ENCODE measurements around the gene ZNF628. TPM values are rescaled to one million over a fixed set of nuclear protein-coding genes. Genes with fewer than 3 reads are reported as not detected.
"Not testable (repeated sequence)": the region's sequence is repeated elsewhere in the genome, so short reads cannot be mapped to it uniquely, and the experiment has no call there.

ZNF628 gene
- total RNA-seq, 1 experiment from 2014 or later = 1.1 TPM

GRCh38 chr19:55492362-55492944 is 16.0 kb downstream of the ZNF628 start:
- no peak for DNase-seq
- Histone ChIP-seq H3K9me2 (replicated peaks; ENCODE audit: insufficient read depth, low read length) (no peaks in the 10 kb centered on the region), H3K27ac (ENCODE audit: low read length) (no peak overlapping the region), H3K36me3 (ENCODE audit: insufficient read depth, low read length) (no peaks in the 10 kb centered on the region), H4K20me1 (ENCODE audit: insufficient read depth, low read depth, low read length) (peaks cover 4% of the 10 kb centered on the region; the same call in 1 of the 2 replicates), H3K4me3 (ENCODE audit: low read length) (no peak overlapping the region), H3K9ac (ENCODE audit: low read length) (no peak overlapping the region), H3K9me3 (ENCODE audit: low read length) (no peaks in the 10 kb centered on the region), H2AFZ (ENCODE audit: low read length) (no peak overlapping the region), H3K4me1 (ENCODE audit: low read length) (peaks cover 7% of the 10 kb centered on the region), H3K79me2 (ENCODE audit: low read length) (no peaks in the 10 kb centered on the region), H3K27me3 (ENCODE audit: low read length) (no peaks in the 10 kb centered on the region), H3K4me2 (ENCODE audit: low read depth, low read length, poor library complexity, severe bottlenecking) (no peak overlapping the region)

- H3K27me3 ChIP-seq (ENCODE audit: low read length) = no peaks in the 10 kb centered on the region
- H3K4me2 ChIP-seq (ENCODE audit: low read depth, low read length, poor library complexity, severe bottlenecking) = no peak overlapping the region
- no peaks in the 10 kb centered on the region for H3K9me2 ChIP-seq (replicated peaks; ENCODE audit: insufficient read depth, low read length)
- no peak for DNase-seq
- H3K9me3 ChIP-seq (ENCODE audit: low read length) = no peaks in the 10 kb centered on the region
- H3K79me2 ChIP-seq (ENCODE audit: low read length) = no peaks in the 10 kb centered on the region
- H3K27ac ChIP-seq (ENCODE audit: low read length) = no peak overlapping the region
- no peaks in the 10 kb centered on the region for H3K36me3 ChIP-seq (ENCODE audit: insufficient read depth, low read length)
- no peaks in the 10 kb centered on the region; the same call in 1 of the 2 replicates for H4K20me1 ChIP-seq (ENCODE audit: insufficient read depth, low read depth, low read length)
- H3K4me1 ChIP-seq (ENCODE audit: low read length) = 0 out of 2 replicates have a peak, but pooled peaks cover 3% of the 10 kb centered on the region
- H3K9ac ChIP-seq (ENCODE audit: low read length) = no peak overlapping the region
- no peak overlapping the region for H3K4me3 ChIP-seq (ENCODE audit: low read length)
- H2AFZ ChIP-seq (ENCODE audit: low read length) = no peak overlapping the region
Measured at GRCh38 chr19:55493052-55493644, 16.7 kb downstream of the ZNF628 start.

- Histone ChIP-seq H2AFZ (ENCODE audit: low read length) (no peak overlapping the region), H3K9me2 (replicated peaks; ENCODE audit: insufficient read depth, low read length) (no peaks in the 10 kb centered on the region), H3K4me2 (ENCODE audit: low read depth, low read length, poor library complexity, severe bottlenecking) (no peak overlapping the region), H3K9me3 (ENCODE audit: low read length) (no peaks in the 10 kb centered on the region), H3K4me3 (ENCODE audit: low read length) (no peak overlapping the region), H3K36me3 (ENCODE audit: insufficient read depth, low read length) (no peaks in the 10 kb centered on the region), H3K27me3 (ENCODE audit: low read length) (no peaks in the 10 kb centered on the region), H4K20me1 (ENCODE audit: insufficient read depth, low read depth, low read length) (no peaks in the 10 kb centered on the region; the same call in 1 of the 2 replicates), H3K9ac (ENCODE audit: low read length) (no peak overlapping the region), H3K4me1 (ENCODE audit: low read length) (no peaks in the 10 kb centered on the region), H3K79me2 (ENCODE audit: low read length) (no peaks in the 10 kb centered on the region), H3K27ac (ENCODE audit: low read length) (no peak overlapping the region)
- DNase-seq = no peak
Measured at GRCh38 chr19:55493645-55494171, 17.3 kb downstream of the ZNF628 start.

DNA sequence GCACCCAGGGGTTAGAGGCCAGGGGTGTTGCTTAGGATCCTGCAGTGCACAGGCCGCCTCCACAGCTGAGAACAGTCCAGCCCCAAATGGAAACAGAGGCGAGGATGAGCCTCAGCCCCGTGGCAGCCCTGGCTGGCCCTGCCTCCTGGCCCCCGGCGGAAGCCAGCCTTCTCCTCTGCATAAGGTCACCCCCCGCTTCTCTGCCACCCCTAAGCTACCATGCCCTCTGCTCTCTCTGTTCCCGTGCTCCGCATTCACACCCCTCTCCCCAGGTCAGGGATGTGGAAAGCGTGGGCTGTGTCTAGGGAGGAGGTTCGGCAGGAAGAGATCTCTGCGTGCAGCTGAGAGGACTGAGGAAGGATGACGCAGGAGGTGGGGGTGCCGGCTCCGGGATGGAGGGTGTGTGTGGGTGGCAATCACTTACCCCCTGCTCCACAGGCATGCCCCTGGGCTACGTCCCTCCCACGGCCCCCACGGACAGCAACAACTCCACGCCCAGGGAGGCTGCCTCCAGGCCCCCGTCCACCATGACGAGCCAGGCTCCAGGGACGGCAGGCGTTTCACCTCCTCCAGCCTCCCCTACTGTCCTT is 17.9 kb downstream of the ZNF628 start:
- H4K20me1 ChIP-seq (ENCODE audit: insufficient read depth, low read depth, low read length) = no peaks in the 10 kb centered on the region
- no peak for DNase-seq
- no peaks in the 10 kb centered on the region for H3K79me2 ChIP-seq (ENCODE audit: low read length)
- no peak overlapping the region for H3K9ac ChIP-seq (ENCODE audit: low read length)
- H3K9me2 ChIP-seq (replicated peaks; ENCODE audit: insufficient read depth, low read length) = no peaks in the 10 kb centered on the region
- H3K9me3 ChIP-seq (ENCODE audit: low read length) = no peaks in the 10 kb centered on the region
- H3K4me1 ChIP-seq (ENCODE audit: low read length) = no peaks in the 10 kb centered on the region
- H3K36me3 ChIP-seq (ENCODE audit: insufficient read depth, low read length) = no peaks in the 10 kb centered on the region
- no peak overlapping the region for H3K27ac ChIP-seq (ENCODE audit: low read length)
- no peak overlapping the region for H2AFZ ChIP-seq (ENCODE audit: low read length)
- H3K27me3 ChIP-seq (ENCODE audit: low read length) = no peaks in the 10 kb centered on the region
- no peak overlapping the region for H3K4me2 ChIP-seq (ENCODE audit: low read depth, low read length, poor library complexity, severe bottlenecking)
- no peak overlapping the region for H3K4me3 ChIP-seq (ENCODE audit: low read length)

DNA sequence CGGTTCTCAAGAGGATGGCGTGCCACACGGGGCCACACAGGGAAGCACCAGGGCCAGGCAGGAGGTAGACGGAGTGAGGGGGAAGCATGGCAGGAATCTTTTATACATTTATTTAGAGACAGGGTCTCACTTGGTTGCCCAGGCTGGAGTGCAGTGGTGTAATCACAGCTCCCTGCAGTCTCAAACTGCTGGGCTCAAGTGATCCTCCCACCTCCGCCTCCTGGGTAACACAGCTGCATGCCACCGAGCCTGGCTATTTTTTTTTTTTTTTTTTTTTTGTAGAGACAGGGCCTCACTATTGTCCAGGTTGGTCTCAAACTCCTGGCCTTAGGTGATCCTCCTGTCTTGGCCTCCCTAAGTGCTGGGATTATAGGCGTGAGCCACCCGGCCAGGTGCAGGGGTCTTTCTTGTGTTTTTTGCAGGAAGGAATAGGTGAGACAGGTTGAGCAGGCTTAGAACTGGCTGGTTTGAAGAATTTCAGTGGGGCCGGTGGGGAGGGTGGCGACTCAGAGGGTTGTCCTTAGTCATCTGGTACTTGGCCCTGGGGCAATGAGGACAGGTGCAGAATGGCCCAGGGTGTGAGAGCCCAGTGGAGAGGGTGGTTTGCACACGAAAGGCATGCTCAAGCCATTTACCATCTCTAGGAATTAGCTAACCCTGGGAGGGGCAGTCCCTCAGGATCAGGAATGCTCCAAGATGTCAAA is 19.4 kb downstream of the ZNF628 start:
- no peak overlapping the region for H3K4me3 ChIP-seq (ENCODE audit: low read length)
- H3K79me2 ChIP-seq (ENCODE audit: low read length) = no peaks in the 10 kb centered on the region
- no peak for DNase-seq
- H4K20me1 ChIP-seq (ENCODE audit: insufficient read depth, low read depth, low read length) = no peaks in the 10 kb centered on the region
- H3K9ac ChIP-seq (ENCODE audit: low read length) = no peak overlapping the region
- H3K4me2 ChIP-seq (ENCODE audit: low read depth, low read length, poor library complexity, severe bottlenecking) = no peak overlapping the region
- H3K36me3 ChIP-seq (ENCODE audit: insufficient read depth, low read length) = no peaks in the 10 kb centered on the region
- no peak overlapping the region for H3K27ac ChIP-seq (ENCODE audit: low read length)
- H3K4me1 ChIP-seq (ENCODE audit: low read length) = no peaks in the 10 kb centered on the region
- no peaks in the 10 kb centered on the region for H3K9me2 ChIP-seq (replicated peaks; ENCODE audit: insufficient read depth, low read length)
- no peaks in the 10 kb centered on the region for H3K9me3 ChIP-seq (ENCODE audit: low read length)
- H3K27me3 ChIP-seq (ENCODE audit: low read length) = no peaks in the 10 kb centered on the region
- no peak overlapping the region for H2AFZ ChIP-seq (ENCODE audit: low read length)

GRCh38 chr19:55496820-55497219 is 20.4 kb downstream of the ZNF628 start:
- not testable (repeated sequence) for H3K36me3 ChIP-seq (ENCODE audit: insufficient read depth, low read length); H3K9me2 ChIP-seq (replicated peaks; ENCODE audit: insufficient read depth, low read length); H4K20me1 ChIP-seq (ENCODE audit: insufficient read depth, low read depth, low read length); DNase-seq; H3K27me3 ChIP-seq (ENCODE audit: low read length); H3K4me2 ChIP-seq (ENCODE audit: low read depth, low read length, poor library complexity, severe bottlenecking); H3K9ac ChIP-seq (ENCODE audit: low read length); H3K9me3 ChIP-seq (ENCODE audit: low read length); H2AFZ ChIP-seq (ENCODE audit: low read length); H3K4me1 ChIP-seq (ENCODE audit: low read length); H3K27ac ChIP-seq (ENCODE audit: low read length); H3K4me3 ChIP-seq (ENCODE audit: low read length); H3K79me2 ChIP-seq (ENCODE audit: low read length)

DNA sequence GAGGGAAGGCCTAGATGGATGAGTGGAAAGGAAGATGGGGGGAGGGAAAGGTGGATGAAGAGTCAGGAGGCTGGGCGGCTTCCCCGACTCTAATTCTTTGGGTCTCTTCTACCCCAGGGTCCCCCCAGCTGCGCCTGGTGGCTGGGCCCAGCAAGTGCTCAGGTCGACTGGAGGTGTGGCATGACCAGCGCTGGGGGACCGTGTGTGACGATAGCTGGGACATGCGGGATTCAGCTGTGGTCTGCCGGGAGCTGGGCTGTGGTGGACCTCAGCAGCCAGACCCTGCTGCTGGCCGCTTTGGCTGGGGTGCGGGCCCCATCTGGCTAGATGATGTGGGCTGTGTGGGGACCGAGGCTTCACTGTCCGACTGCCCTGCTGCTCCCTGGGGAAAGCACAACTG is 21.3 kb downstream of the ZNF628 start:
- H2AFZ ChIP-seq (ENCODE audit: low read length) = no peak overlapping the region

DNA sequence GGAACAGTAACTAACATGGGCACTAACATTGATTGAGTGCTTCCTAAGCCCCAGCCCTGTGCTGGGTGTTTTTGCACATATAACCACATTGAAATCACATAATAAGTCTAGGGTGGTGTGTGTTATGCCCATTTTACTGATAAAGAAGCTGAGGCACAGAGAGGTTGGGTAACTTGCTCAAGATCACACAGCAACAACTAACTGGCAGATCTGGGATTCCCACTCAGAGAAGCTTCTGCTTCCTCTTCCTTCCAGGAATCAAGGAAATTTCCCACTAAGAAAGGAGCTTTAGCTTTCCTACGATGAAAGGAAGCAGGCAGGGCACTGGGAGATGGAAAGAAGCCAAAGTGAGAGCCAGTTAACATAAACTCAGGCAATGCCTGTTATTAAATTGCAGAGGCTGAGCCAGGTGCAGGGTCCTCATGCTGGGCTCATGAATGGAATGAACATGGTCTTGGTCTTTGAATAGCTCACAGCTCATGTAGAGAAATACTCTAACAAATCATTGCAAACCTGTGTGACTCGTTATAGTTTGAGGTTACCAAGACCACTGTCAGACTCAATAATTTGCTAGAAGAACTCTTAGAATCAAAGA is 21.9 kb downstream of the ZNF628 start:
- Histone ChIP-seq H3K27ac (ENCODE audit: low read length) (no peak overlapping the region), H3K9ac (ENCODE audit: low read length) (no peak overlapping the region), H3K9me3 (ENCODE audit: low read length) (no peaks in the 10 kb centered on the region)

More for the DNA sequence above, 21.3 kb downstream of the ZNF628 start:
- Histone ChIP-seq H4K20me1 (ENCODE audit: insufficient read depth, low read depth, low read length) (no peaks in the 10 kb centered on the region), H3K27ac (ENCODE audit: low read length) (no peak overlapping the region), H3K4me1 (ENCODE audit: low read length) (no peaks in the 10 kb centered on the region), H3K27me3 (ENCODE audit: low read length) (no peaks in the 10 kb centered on the region), H3K4me2 (ENCODE audit: low read depth, low read length, poor library complexity, severe bottlenecking) (no peak overlapping the region), H3K9me2 (replicated peaks; ENCODE audit: insufficient read depth, low read length) (no peaks in the 10 kb centered on the region), H3K9ac (ENCODE audit: low read length) (no peak overlapping the region), H3K4me3 (ENCODE audit: low read length) (no peak overlapping the region), H3K79me2 (ENCODE audit: low read length) (no peaks in the 10 kb centered on the region), H3K36me3 (ENCODE audit: insufficient read depth, low read length) (no peaks in the 10 kb centered on the region), H3K9me3 (ENCODE audit: low read length) (no peaks in the 10 kb centered on the region)
- no peak for DNase-seq

More for the DNA sequence above, 21.9 kb downstream of the ZNF628 start:
- no peaks in the 10 kb centered on the region for H3K36me3 ChIP-seq (ENCODE audit: insufficient read depth, low read length)
- no peak for DNase-seq
- no peak overlapping the region for H2AFZ ChIP-seq (ENCODE audit: low read length)
- no peaks in the 10 kb centered on the region for H3K27me3 ChIP-seq (ENCODE audit: low read length)
- no peaks in the 10 kb centered on the region for H3K9me2 ChIP-seq (replicated peaks; ENCODE audit: insufficient read depth, low read length)
- no peak overlapping the region for H3K4me2 ChIP-seq (ENCODE audit: low read depth, low read length, poor library complexity, severe bottlenecking)
- H3K4me1 ChIP-seq (ENCODE audit: low read length) = peaks cover 2% of the 10 kb centered on the region
- no peaks in the 10 kb centered on the region for H3K79me2 ChIP-seq (ENCODE audit: low read length)
- H4K20me1 ChIP-seq (ENCODE audit: insufficient read depth, low read depth, low read length) = no peaks in the 10 kb centered on the region
- no peak overlapping the region for H3K4me3 ChIP-seq (ENCODE audit: low read length)
